NOMO-1 (cell line): Measurements from ENCODE around the gene UGT1A4.
"Not testable (repeated sequence)": the region's sequence is repeated elsewhere in the genome, so short reads cannot be mapped to it uniquely, and the experiment has no call there.

Experiments
- DNase-seq, 2 experiments: peaks; one replicate each; lab custom pipeline; 2025; ENCODE audit not compliant: unreplicated experiment in 2 of 2; lab: John Stamatoyannopoulos, UW

UGT1A4 gene

GRCh38 chr2:233746475-233747282, 28.1 kb downstream of the UGT1A4 start:
- no peak for DNase-seq

- DNase-seq = no peak
These were observed 28.7 kb downstream of the UGT1A4 start for GRCh38 chr2:233747283-233747544.

GRCh38 chr2:233750689-233751088, 32.2 kb downstream of the UGT1A4 start:
- not testable (repeated sequence) for DNase-seq

- not testable (repeated sequence) for DNase-seq
These were observed 32.9 kb downstream of the UGT1A4 start for GRCh38 chr2:233751212-233752009.

GRCh38 chr2:233754872-233755611, 36.5 kb downstream of the UGT1A4 start:
- DNase-seq = no peak

GRCh38 chr2:233756429-233757081, 38.0 kb downstream of the UGT1A4 start:
- DNase-seq = no peak

GRCh38 chr2:233758141-233758540, 39.6 kb downstream of the UGT1A4 start:
- no peak for DNase-seq

- no peak for DNase-seq
These were observed 40.3 kb downstream of the UGT1A4 start for GRCh38 chr2:233758849-233759248.

- no peak for DNase-seq
These were observed 41.5 kb downstream of the UGT1A4 start, which contains the start of gene UGT1A1 for GRCh38 chr2:233760043-233760442. Gene UGT1A1 (plus strand): TSS chr2:233760270. CDS start chr2:233760288, 18 bp downstream.

- DNase-seq = no peak
These were observed 42.7 kb downstream of the UGT1A4 start for GRCh38 chr2:233761040-233761769.

GRCh38 chr2:233764264-233764663, 45.7 kb downstream of the UGT1A4 start:
- DNase-seq = no peak

GRCh38 chr2:233764761-233765160, 46.2 kb downstream of the UGT1A4 start:
- no peak for DNase-seq

- no peak for DNase-seq
These were observed 47.9 kb downstream of the UGT1A4 start for GRCh38 chr2:233766416-233766815.

- no peak for DNase-seq
These were observed 49.5 kb downstream of the UGT1A4 start for GRCh38 chr2:233768076-233768475.

- DNase-seq = no peak
These were observed 50.7 kb downstream of the UGT1A4 start for GRCh38 chr2:233769260-233769659.

GRCh38 chr2:233772153-233772552, 53.6 kb downstream of the UGT1A4 start:
- no peak for DNase-seq

- DNase-seq = no peak
These were observed 54.0 kb downstream of the UGT1A4 start for GRCh38 chr2:233772583-233772982.

GRCh38 chr2:233773854-233774253, 55.3 kb downstream of the UGT1A4 start:
- no peak for DNase-seq

GRCh38 chr2:233775414-233775813, 56.9 kb downstream of the UGT1A4 start:
- no peak for DNase-seq

GRCh38 chr2:233778030-233778429, 59.5 kb downstream of the UGT1A4 start, which contains the start of gene MROH2A:
Gene MROH2A (plus strand): TSS chr2:233778330. CDS start chr2:233779359, 1,029 bp downstream.
- DNase-seq = no peak
